GM10248 (cell line): Measurements from ENCODE around the gene TTPAL.

Experiments
- CTCF ChIA-PET: fragments of 300-600 bp; sonication (Branson Sonifier 250); formaldehyde crosslinking; extraction: SDS; loops from one replicate; lab custom pipeline; 2021; ENCODE audit warnings: antibody characterized with exemption; lab: Yijun Ruan, JAX
- POLR2A ChIA-PET: fragments of 350-650 bp; sonication (Branson Sonifier 250); formaldehyde crosslinking; extraction: SDS; loops from one replicate; lab custom pipeline; 2020; ENCODE audit warnings: antibody characterized with exemption; lab: Yijun Ruan, JAX
- DNase-seq: peaks from one replicate; pipeline ENCODE4 v3.0.0; 2012; ENCODE audit errors: extremely low spot score
- CTCF ChIP-seq: IDR thresholded peaks from 2 replicates; pipeline ENCODE4 v1.5.1; 2012; ENCODE audit warnings: mild to moderate bottlenecking, low read depth; ENCODE audit errors: extremely low read depth, missing control alignments, control extremely low read depth

TTPAL gene

GRCh38 chr20:44442298-44443070 lies 33.2 kb upstream of the TTPAL start:
- ChIA-PET POLR2A (no interaction called here), CTCF (no interaction called here)
- DNase-seq: no peak
- no peak for TF ChIP-seq CTCF

- no peak for DNase-seq
- no peak for TF ChIP-seq CTCF
- POLR2A ChIA-PET: no interaction called here
- CTCF ChIA-PET: interaction anchor here (1.3 kb wide), 1 partner anchor 19 kb away, joined by 4 read pairs; no protein-coding TSS in a partner anchor
Observed at GRCh38 chr20:44445742-44446710, 29.6 kb upstream of the TTPAL start.

DNA sequence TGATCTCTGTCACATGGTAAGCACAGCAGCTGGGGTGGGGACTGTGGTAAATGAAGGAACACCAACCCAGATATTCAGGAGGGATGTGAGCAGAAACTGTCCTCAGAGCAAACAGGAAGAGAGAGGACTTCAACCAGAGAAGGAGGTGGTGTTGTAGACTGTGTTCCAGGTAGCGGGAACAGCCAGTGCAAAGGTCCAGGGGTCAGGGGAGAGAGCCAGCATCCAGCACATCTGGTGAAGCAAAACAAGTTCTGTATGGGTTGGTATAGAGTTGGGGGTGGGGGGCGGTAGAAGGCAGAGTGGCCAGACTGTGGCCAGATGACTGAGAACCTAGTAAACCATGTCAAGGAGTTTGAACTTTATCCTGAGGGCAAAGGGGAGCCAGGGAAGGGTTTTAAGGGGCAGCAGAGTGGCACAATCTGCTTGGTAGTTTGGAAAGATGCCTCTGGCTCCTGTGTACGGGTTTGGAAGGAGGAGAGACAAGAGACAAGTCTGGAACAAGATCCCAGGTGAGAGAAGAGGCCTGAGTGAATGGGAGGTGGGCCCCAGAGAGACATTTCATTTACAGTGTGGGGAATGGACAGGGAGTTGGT lies 27.8 kb upstream of the TTPAL start:
- CTCF ChIA-PET: interaction anchor here (2.9 kb wide), 1 partner anchor 58 kb away, joined by 8 read pairs; no protein-coding TSS in a partner anchor
- TF ChIP-seq CTCF: no peak
- DNase-seq: no peak
- POLR2A ChIA-PET: no interaction called here

DNA sequence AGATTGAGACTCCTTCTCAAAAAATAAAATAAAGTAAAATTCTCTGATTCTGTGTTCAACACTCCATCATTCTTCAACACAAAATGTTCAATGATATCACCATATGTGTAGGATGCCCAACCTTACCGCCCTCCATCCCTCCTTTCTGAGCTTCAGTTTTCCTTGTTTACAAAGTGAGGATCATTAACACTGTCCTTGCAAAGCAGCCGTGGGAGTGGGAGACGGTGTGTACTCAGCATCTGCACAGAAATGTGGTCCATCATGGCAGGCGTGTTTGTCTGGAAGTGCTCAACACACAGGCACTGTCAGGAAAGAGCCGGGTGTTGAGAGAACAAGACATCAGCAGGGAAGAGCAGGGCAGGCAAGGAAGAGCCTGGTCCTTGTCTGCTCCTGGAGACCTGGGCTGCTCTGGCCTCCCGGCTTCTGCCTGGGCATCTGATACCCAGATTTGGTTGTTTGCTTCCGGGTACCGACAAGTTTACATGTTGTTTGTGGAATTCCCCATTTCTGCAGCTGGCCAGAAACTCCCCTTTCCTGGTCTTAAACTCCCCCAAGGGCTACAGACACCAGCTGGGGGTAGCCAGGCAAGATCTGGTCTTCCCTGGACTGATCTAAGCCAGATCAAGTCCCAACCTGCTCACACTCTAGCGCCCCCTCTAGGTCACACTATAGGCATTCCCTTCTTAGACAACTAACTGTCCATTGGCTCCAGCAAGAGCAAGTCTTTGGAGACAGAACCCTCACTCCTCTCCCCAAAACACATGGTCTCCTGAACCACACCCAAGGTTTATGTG lies 26.7 kb upstream of the TTPAL start:
- peak; percentile 31 for TF ChIP-seq CTCF
- peak; percentile 35 for DNase-seq
- ChIA-PET CTCF (interaction anchor here (1.2 to 2.9 kb wide), 2 partner anchors 8 to 59 kb away, joined by 4 to 8 read pairs; no protein-coding TSS in a partner anchor), POLR2A (no interaction called here)

DNA sequence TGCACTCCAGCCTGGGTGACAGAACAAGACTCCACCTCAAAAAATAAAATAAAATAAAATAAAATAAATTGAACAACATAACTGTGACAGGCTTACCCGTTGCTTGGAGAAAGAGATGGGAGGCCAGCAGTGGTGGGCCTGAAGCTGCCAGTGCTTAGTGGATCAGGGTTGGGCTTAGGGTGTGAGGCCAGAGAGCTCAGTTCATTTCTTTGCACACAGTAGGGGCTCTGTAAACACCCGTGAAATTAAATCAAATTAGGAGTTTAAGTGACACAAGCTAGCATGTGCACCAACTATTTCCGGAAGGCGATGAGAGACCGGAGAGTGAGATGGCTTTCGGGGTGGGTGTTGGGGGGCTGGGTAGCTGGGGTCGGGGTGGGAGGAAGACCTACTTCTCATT lies 25.8 kb upstream of the TTPAL start:
- no peak for TF ChIP-seq CTCF
- CTCF ChIA-PET: interaction anchor here (1.2 to 2.9 kb wide), 3 partner anchors 9 to 160 kb away, joined by 4 to 8 read pairs (median 5); no protein-coding TSS in a partner anchor
- POLR2A ChIA-PET: no interaction called here
- DNase-seq: no peak
